Caki2 (cell line): Measurements from ENCODE around the gene PPP2R2B. TPM values are rescaled to one million over a fixed set of nuclear protein-coding genes. Genes with fewer than 3 reads are reported as not detected.

ENCODE experiments used
- DNase-seq: peaks from one replicate; pipeline ENCODE4 v3.0.0-alpha.2; 2015; ENCODE audit warnings: low read depth
- in situ Hi-C: cut with HindIII; loops from 2 replicates; pipeline ENCODE4 v1.10.0; 2016; ENCODE audit warnings: low sequenced_read_pairs, low pct_unique_long_range_greater_than_20kb, mixed read lengths
- total RNA-seq: library from RNA; depleted of rRNA; stranded (reverse); fragments of >200 nt; shearing (Covaris generic); gene quantifications from 2 replicates; pipeline ENCODE4 v1.2.3, GENCODE V29; 2014; ENCODE audit warnings: low replicate concordance

PPP2R2B gene
- total RNA-seq, 1 experiment from 2014 or later, result 10.8 TPM

GRCh38 chr5:146849694-146850303 lies 28.8 kb downstream of the PPP2R2B start:
- in situ Hi-C loops, result no loop called here
- no peak for DNase-seq

- DNase-seq, result no peak
- in situ Hi-C loops, result no loop called here
These were observed 30.4 kb downstream of the PPP2R2B start for GRCh38 chr5:146848133-146848532.

GRCh38 chr5:146840016-146840415 lies 38.5 kb downstream of the PPP2R2B start:
- DNase-seq, result no peak
- in situ Hi-C loops, result no loop called here

- no peak for DNase-seq
- in situ Hi-C loops, result no loop called here
These were observed 42.2 kb downstream of the PPP2R2B start for GRCh38 chr5:146836226-146836842.

GRCh38 chr5:146832985-146833732 lies 45.4 kb downstream of the PPP2R2B start:
- no peak for DNase-seq
- in situ Hi-C loops, result no loop called here

- no peak for DNase-seq
- in situ Hi-C loops, result no loop called here
These were observed 50.2 kb downstream of the PPP2R2B start for GRCh38 chr5:146828385-146828784.

- in situ Hi-C loops, result no loop called here
- no peak for DNase-seq
These were observed 50.7 kb downstream of the PPP2R2B start for GRCh38 chr5:146827901-146828300.

GRCh38 chr5:146825033-146825432 lies 53.5 kb downstream of the PPP2R2B start:
- in situ Hi-C loops, result no loop called here
- DNase-seq, result peak; percentile 6

- no peak for DNase-seq
- in situ Hi-C loops, result no loop called here
These were observed 56.8 kb downstream of the PPP2R2B start for GRCh38 chr5:146821732-146822131.

GRCh38 chr5:146820987-146821386 lies 57.6 kb downstream of the PPP2R2B start:
- no peak for DNase-seq
- in situ Hi-C loops, result no loop called here

- DNase-seq, result no peak
- in situ Hi-C loops, result no loop called here
These were observed 59.7 kb downstream of the PPP2R2B start for GRCh38 chr5:146818822-146819221.

- in situ Hi-C loops, result no loop called here
- DNase-seq, result no peak
These were observed 60.6 kb downstream of the PPP2R2B start for GRCh38 chr5:146817973-146818372.

- DNase-seq, result no peak
- in situ Hi-C loops, result no loop called here
These were observed 61.7 kb downstream of the PPP2R2B start for GRCh38 chr5:146816775-146817387.

- no peak for DNase-seq
- in situ Hi-C loops, result no loop called here
These were observed 63.1 kb downstream of the PPP2R2B start for GRCh38 chr5:146815411-146815810.

- in situ Hi-C loops, result no loop called here
- no peak for DNase-seq
These were observed 65.0 kb downstream of the PPP2R2B start for GRCh38 chr5:146813346-146814157.

- DNase-seq, result no peak
- in situ Hi-C loops, result no loop called here
These were observed 73.5 kb downstream of the PPP2R2B start for GRCh38 chr5:146805081-146805480.

- in situ Hi-C loops, result no loop called here
- DNase-seq, result no peak
These were observed 75.5 kb downstream of the PPP2R2B start for GRCh38 chr5:146802945-146803522.

GRCh38 chr5:146799671-146800070 lies 78.9 kb downstream of the PPP2R2B start:
- in situ Hi-C loops, result no loop called here

More at GRCh38 chr5:146799671-146800070, 78.9 kb downstream of the PPP2R2B start:
- no peak for DNase-seq
